ENCODE results near the gene DBI. TPM values are rescaled to one million over a fixed set of nuclear protein-coding genes. Genes with fewer than 3 reads are reported as not detected.
A peak's percentile ranks its signal among the peaks of the same experiment; 100 is the strongest.
"Not testable (repeated sequence)": the region's sequence is repeated elsewhere in the genome, so short reads cannot be mapped to it uniquely, and the experiment has no call there.

DBI gene
- total and polyA plus RNA-seq, 3 experiments from 2014 or later, result 166 to 372 (median 186) TPM

GRCh38 chr2:119367472-119368099 is 809 bp downstream of the DBI start:
- peaks cover 16 to 55% (median 23%) of the 10 kb centered on the region in 3 donors for H3K36me3 Mint-ChIP-seq
- no peaks in the 10 kb centered on the region for H3K9me3 Mint-ChIP-seq
- peaks cover 19% of the 10 kb centered on the region for H3K36me3 ChIP-seq (ENCODE audit: insufficient read depth, low read length)
- DNase-seq, result peak; percentile 21 to 60 (median 29)
- ChIA-PET POLR2A (interaction anchor here (1.2 kb wide), 1 partner anchor 311 kb away, joined by 4 read pairs; the partner anchor contains the start of gene TMEM177), CTCF (no interaction called here)
- H3K4me3 ChIP-seq (ENCODE audit: low read length), result peak overlapping the region; percentile 96
- no peaks in the 10 kb centered on the region for H3K9me3 ChIP-seq (ENCODE audit: low read length)
- H3K27ac ChIP-seq (ENCODE audit: low read depth, low read length), result peak overlapping the region; percentile 83
- no peaks in the 10 kb centered on the region for H3K27me3 ChIP-seq (ENCODE audit: insufficient read depth, low read length, poor library complexity, severe bottlenecking)
- H3K27ac Mint-ChIP-seq, result peak overlapping the region; percentile 52 to 99 (median 97)
- peaks cover 46 to 59% (median 47%) of the 10 kb centered on the region in 3 donors for H3K4me1 Mint-ChIP-seq
- H3K4me1 ChIP-seq (ENCODE audit: insufficient read depth, low read length), result peaks cover 25% of the 10 kb centered on the region
- peak overlapping the region; percentile 94 to 100 (median 98) for H3K4me3 Mint-ChIP-seq
- H3K27me3 Mint-ChIP-seq, result no peaks in the 10 kb centered on the region

- H3K27ac Mint-ChIP-seq, result peak overlapping the region in 3 of 8 donors; percentile 11 to 88 (median 36)
- peaks cover 23% of the 10 kb centered on the region for H3K36me3 ChIP-seq (ENCODE audit: insufficient read depth, low read length)
- ChIA-PET POLR2A (no interaction called here), CTCF (no interaction called here)
- peaks cover 6 to 12% (median 7%) of the 10 kb centered on the region in 5 donors for H3K9me3 Mint-ChIP-seq
- H3K9me3 ChIP-seq (ENCODE audit: low read length), result no peaks in the 10 kb centered on the region
- H3K4me1 ChIP-seq (ENCODE audit: insufficient read depth, low read length), result peaks cover 25% of the 10 kb centered on the region
- peaks cover 35 to 42% (median 38%) of the 10 kb centered on the region in 3 donors for H3K4me1 Mint-ChIP-seq
- H3K36me3 Mint-ChIP-seq, result peaks cover 39 to 78% (median 43%) of the 10 kb centered on the region in 3 donors
- no peaks in the 10 kb centered on the region for H3K27me3 ChIP-seq (ENCODE audit: insufficient read depth, low read length, poor library complexity, severe bottlenecking)
- no peak for DNase-seq
- no peak overlapping the region for H3K4me3 ChIP-seq (ENCODE audit: low read length)
- H3K27me3 Mint-ChIP-seq, result no peaks in the 10 kb centered on the region
- no peak overlapping the region for H3K27ac ChIP-seq (ENCODE audit: low read depth, low read length)
- H3K4me3 Mint-ChIP-seq, result peak overlapping the region in 3 of 7 donors; percentile 26 to 62 (median 32)
Observed at GRCh38 chr2:119369845-119370244, 3.1 kb downstream of the DBI start.

GRCh38 chr2:119371111-119371510 is 4.3 kb downstream of the DBI start:
- Mint-ChIP-seq H3K36me3 (peaks cover 44 to 81% (median 48%) of the 10 kb centered on the region in 3 donors), H3K27me3 (no peaks in the 10 kb centered on the region), H3K27ac (no peak overlapping the region), H3K9me3 (peaks cover 6 to 13% (median 8%) of the 10 kb centered on the region in 5 donors), H3K4me3 (peak overlapping the region in 1 of 7 donors; percentile 50), H3K4me1 (peaks cover 22 to 29% (median 25%) of the 10 kb centered on the region in 3 donors)
- Histone ChIP-seq H3K9me3 (ENCODE audit: low read length) (no peaks in the 10 kb centered on the region), H3K27me3 (ENCODE audit: insufficient read depth, low read length, poor library complexity, severe bottlenecking) (no peaks in the 10 kb centered on the region), H3K4me1 (ENCODE audit: insufficient read depth, low read length) (peaks cover 13% of the 10 kb centered on the region), H3K27ac (ENCODE audit: low read depth, low read length) (no peak overlapping the region), H3K4me3 (ENCODE audit: low read length) (no peak overlapping the region), H3K36me3 (ENCODE audit: insufficient read depth, low read length) (peaks cover 23% of the 10 kb centered on the region)
- DNase-seq, result no peak
- POLR2A ChIA-PET, result no interaction called here
- CTCF ChIA-PET, result no interaction called here

- Histone ChIP-seq H3K4me3 (ENCODE audit: low read length) (no peak overlapping the region), H3K4me1 (ENCODE audit: insufficient read depth, low read length) (peaks cover 8% of the 10 kb centered on the region), H3K27me3 (ENCODE audit: insufficient read depth, low read length, poor library complexity, severe bottlenecking) (no peaks in the 10 kb centered on the region), H3K27ac (ENCODE audit: low read depth, low read length) (no peak overlapping the region), H3K9me3 (ENCODE audit: low read length) (no peaks in the 10 kb centered on the region), H3K36me3 (ENCODE audit: insufficient read depth, low read length) (peaks cover 23% of the 10 kb centered on the region)
- H3K27ac Mint-ChIP-seq, result no peak overlapping the region
- H3K27me3 Mint-ChIP-seq, result no peaks in the 10 kb centered on the region
- ChIA-PET POLR2A (no interaction called here), CTCF (no interaction called here)
- peaks cover 6 to 13% (median 8%) of the 10 kb centered on the region in 5 donors for H3K9me3 Mint-ChIP-seq
- H3K4me3 Mint-ChIP-seq, result no peak overlapping the region
- no peak for DNase-seq
- H3K4me1 Mint-ChIP-seq, result peaks cover 13 to 16% (median 16%) of the 10 kb centered on the region in 3 donors
- peaks cover 44 to 65% (median 48%) of the 10 kb centered on the region in 3 donors for H3K36me3 Mint-ChIP-seq
Observed at GRCh38 chr2:119372778-119373568, 6.2 kb downstream of the DBI start.

GRCh38 chr2:119373907-119374745 is 7.3 kb downstream of the DBI start:
- CTCF ChIA-PET; H3K27me3 ChIP-seq (ENCODE audit: insufficient read depth, low read length, poor library complexity, severe bottlenecking): not testable (repeated sequence)
- H3K36me3 Mint-ChIP-seq, result peaks cover 40 to 58% (median 44%) of the 10 kb centered on the region in 3 donors

GRCh38 chr2:119376406-119376805 is 9.6 kb downstream of the DBI start:
- H3K27ac ChIP-seq (ENCODE audit: low read depth, low read length); H3K4me1 ChIP-seq (ENCODE audit: insufficient read depth, low read length); CTCF ChIA-PET; DNase-seq; H3K4me3 Mint-ChIP-seq; H3K9me3 ChIP-seq (ENCODE audit: low read length); POLR2A ChIA-PET; H3K4me1 Mint-ChIP-seq; H3K27ac Mint-ChIP-seq; H3K4me3 ChIP-seq (ENCODE audit: low read length); H3K27me3 Mint-ChIP-seq; H3K27me3 ChIP-seq (ENCODE audit: insufficient read depth, low read length, poor library complexity, severe bottlenecking): not testable (repeated sequence)
- Mint-ChIP-seq H3K9me3 (peaks cover 6 to 13% (median 8%) of the 10 kb centered on the region in 5 donors), H3K36me3 (peaks cover 35 to 38% (median 37%) of the 10 kb centered on the region in 3 donors)
- peaks cover 13% of the 10 kb centered on the region for H3K36me3 ChIP-seq (ENCODE audit: insufficient read depth, low read length)

More at GRCh38 chr2:119373907-119374745, 7.3 kb downstream of the DBI start:
- POLR2A ChIA-PET; DNase-seq; H3K4me1 ChIP-seq (ENCODE audit: insufficient read depth, low read length); H3K27ac ChIP-seq (ENCODE audit: low read depth, low read length); H3K4me1 Mint-ChIP-seq; H3K9me3 ChIP-seq (ENCODE audit: low read length); H3K4me3 Mint-ChIP-seq; H3K4me3 ChIP-seq (ENCODE audit: low read length); H3K27me3 Mint-ChIP-seq: not testable (repeated sequence)
- peak overlapping the region in 1 of 8 donors; percentile 11 for H3K27ac Mint-ChIP-seq
- H3K9me3 Mint-ChIP-seq, result peaks cover 6 to 13% (median 8%) of the 10 kb centered on the region in 5 donors
- peaks cover 21% of the 10 kb centered on the region for H3K36me3 ChIP-seq (ENCODE audit: insufficient read depth, low read length)

GRCh38 chr2:119376810-119377209 is 10.0 kb downstream of the DBI start:
- no peaks in the 10 kb centered on the region for H3K27me3 ChIP-seq (ENCODE audit: insufficient read depth, low read length, poor library complexity, severe bottlenecking)
- H3K4me1 ChIP-seq (ENCODE audit: insufficient read depth, low read length), result no peaks in the 10 kb centered on the region
- POLR2A ChIA-PET, result no interaction called here
- H3K27ac ChIP-seq (ENCODE audit: low read depth, low read length), result no peak overlapping the region
- no peak overlapping the region for H3K4me3 Mint-ChIP-seq
- CTCF ChIA-PET, result no interaction called here
- peaks cover 12% of the 10 kb centered on the region for H3K36me3 ChIP-seq (ENCODE audit: insufficient read depth, low read length)
- no peaks in the 10 kb centered on the region for H3K9me3 ChIP-seq (ENCODE audit: low read length)
- peaks cover 31 to 36% (median 34%) of the 10 kb centered on the region in 3 donors for H3K36me3 Mint-ChIP-seq
- H3K9me3 Mint-ChIP-seq, result peaks cover 6 to 13% (median 8%) of the 10 kb centered on the region in 5 donors
- no peak overlapping the region for H3K27ac Mint-ChIP-seq
- no peaks in the 10 kb centered on the region for H3K27me3 Mint-ChIP-seq
- H3K4me1 Mint-ChIP-seq, result no peaks in the 10 kb centered on the region
- DNase-seq, result no peak
- no peak overlapping the region for H3K4me3 ChIP-seq (ENCODE audit: low read length)
